Naive B cell (primary cell): ENCODE measurements around the gene SYCE3. TPM values are rescaled to one million over a fixed set of nuclear protein-coding genes. Genes with fewer than 3 reads are reported as not detected.

Experiments used
- ATAC-seq, 2 donors: fragments of 150-1000 bp; cut with Tn5 transposase; 2 replicates each; pipeline ENCODE4 v1.10.0; 2021; ENCODE audit warnings: low read depth in 2 of 2, mild to moderate bottlenecking in 2 of 2, moderate library complexity in 2 of 2
- DNase-seq: peaks from one replicate; pipeline ENCODE4 v3.0.0; 2022
- H3K27ac Mint-ChIP-seq, 6 donors: one replicate each; pipeline ENCODE4 v1.8.0; 2020 to 2022; ENCODE audit warnings: mild to moderate bottlenecking in 6 of 6, mixed read lengths in 6 of 6, moderate library complexity in 5 of 6, inconsistent platforms in 2 of 6
- H3K27me3 Mint-ChIP-seq, 3 donors: one replicate each; pipeline ENCODE4 v1.8.0; 2021 to 2022; ENCODE audit warnings: mixed read lengths in 3 of 3, mild to moderate bottlenecking in 1 of 3
- H3K36me3 Mint-ChIP-seq, 2 donors: one replicate each; pipeline ENCODE4 v1.8.0; 2020 to 2022; ENCODE audit warnings: mixed read lengths in 2 of 2, inconsistent platforms in 1 of 2, mild to moderate bottlenecking in 1 of 2
- H3K4me1 Mint-ChIP-seq, 3 donors: one replicate each; pipeline ENCODE4 v1.8.0; 2020 to 2022; ENCODE audit warnings: mixed read lengths in 3 of 3, inconsistent platforms in 1 of 3, mild to moderate bottlenecking in 1 of 3, moderate library complexity in 1 of 3
- H3K4me3 Mint-ChIP-seq, 8 donors: one replicate each; pipeline ENCODE4 v1.8.0; 2020 to 2022; ENCODE audit warnings: mild to moderate bottlenecking in 8 of 8, mixed read lengths in 8 of 8, moderate library complexity in 8 of 8, inconsistent platforms in 2 of 8
- H3K9me3 Mint-ChIP-seq, 7 donors: one replicate each; pipeline ENCODE4 v1.8.0; 2020 to 2022; ENCODE audit warnings: mixed read lengths in 7 of 7, mild to moderate bottlenecking in 5 of 7, inconsistent platforms in 2 of 7, moderate library complexity in 1 of 7
- polyA plus RNA-seq, 6 donors: library from polyadenylated mRNA; unstranded; fragments of 300-500 nt; fragmentation: Illumina TruSeq; gene quantifications; one replicate each; pipeline ENCODE4 v1.2.3, GENCODE V29; 2021; ENCODE audit warnings: low read depth in 6 of 6

The SYCE3 gene
- polyA plus RNA-seq, 6 donors from 2014 or later, result not detected

DNA sequence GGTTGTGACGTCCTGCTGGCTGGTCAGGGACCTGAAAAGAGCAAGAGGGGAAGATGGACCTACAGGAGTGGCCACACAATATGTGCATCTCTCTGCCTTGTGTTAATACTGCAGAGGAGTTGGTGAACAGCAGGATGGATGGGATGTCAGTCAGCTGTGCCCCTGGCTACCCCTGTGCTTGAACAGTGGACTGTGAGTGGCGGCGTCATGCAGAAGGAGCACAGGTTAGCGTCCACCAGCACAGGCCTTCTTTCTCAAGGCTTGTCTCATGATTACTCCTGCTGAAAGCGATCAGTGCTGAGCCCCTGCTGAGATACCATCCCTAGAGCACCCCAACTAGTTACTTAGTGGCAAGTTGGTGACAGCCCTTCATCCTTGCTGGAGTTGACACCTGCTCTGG, 23.7 kb upstream of the SYCE3 start:
- Mint-ChIP-seq H3K27me3 (no peaks in the 10 kb centered on the region), H3K4me3 (peak overlapping the region in 1 of 8 donors; percentile 27), H3K36me3 (peaks cover 0 to 4% of the 10 kb centered on the region in 2 donors), H3K27ac (no peak overlapping the region), H3K4me1 (peaks cover 3 to 14% (median 10%) of the 10 kb centered on the region in 3 donors), H3K9me3 (no peaks in the 10 kb centered on the region)
- ATAC-seq (no peak), DNase-seq (no peak)

DNA sequence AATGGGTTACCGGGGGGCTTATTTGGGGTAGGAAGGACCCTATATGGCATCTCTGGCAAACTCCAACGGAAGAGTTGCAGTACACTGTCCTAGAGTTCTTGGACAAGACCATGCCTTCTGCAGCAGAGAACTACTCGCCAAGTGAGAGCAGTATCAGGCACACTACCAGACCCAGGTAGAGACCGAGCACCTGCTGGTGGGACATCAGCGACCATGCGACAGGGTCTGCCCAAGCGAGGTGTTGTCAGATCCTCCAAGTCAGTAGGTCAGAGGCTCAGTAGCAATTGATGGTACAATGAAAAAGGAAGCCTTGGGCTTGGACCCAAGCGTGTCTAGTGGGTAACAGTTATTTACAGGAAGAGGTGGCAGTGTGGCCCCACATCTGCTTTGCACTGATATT, 23.1 kb upstream of the SYCE3 start:
- Mint-ChIP-seq H3K27me3 (no peaks in the 10 kb centered on the region), H3K27ac (no peak overlapping the region), H3K36me3 (no peaks in the 10 kb centered on the region), H3K9me3 (no peaks in the 10 kb centered on the region), H3K4me1 (peaks cover 6 to 20% (median 10%) of the 10 kb centered on the region in 3 donors), H3K4me3 (peak overlapping the region in 1 of 8 donors; percentile 27)
- no peak for ATAC-seq
- DNase-seq, result no peak

- peaks cover 6 to 24% (median 10%) of the 10 kb centered on the region in 3 donors for H3K4me1 Mint-ChIP-seq
- ATAC-seq (no peak), DNase-seq (no peak)
- H3K27ac Mint-ChIP-seq, result no peak overlapping the region
- H3K36me3 Mint-ChIP-seq, result no peaks in the 10 kb centered on the region
- H3K4me3 Mint-ChIP-seq, result no peak overlapping the region
- no peaks in the 10 kb centered on the region for H3K27me3 Mint-ChIP-seq
- no peaks in the 10 kb centered on the region for H3K9me3 Mint-ChIP-seq
These were observed 22.5 kb upstream of the SYCE3 start for GRCh38 chr22:50585238-50585637.

GRCh38 chr22:50584106-50585096, 21.7 kb upstream of the SYCE3 start:
- Mint-ChIP-seq H3K27me3 (no peaks in the 10 kb centered on the region), H3K4me1 (peaks cover 6 to 32% (median 10%) of the 10 kb centered on the region in 3 donors), H3K9me3 (no peaks in the 10 kb centered on the region), H3K36me3 (no peaks in the 10 kb centered on the region), H3K4me3 (peak overlapping the region in 7 of 8 donors; percentile 19 to 97 (median 91)), H3K27ac (no peak overlapping the region)
- no peak for ATAC-seq
- DNase-seq, result no peak

DNA sequence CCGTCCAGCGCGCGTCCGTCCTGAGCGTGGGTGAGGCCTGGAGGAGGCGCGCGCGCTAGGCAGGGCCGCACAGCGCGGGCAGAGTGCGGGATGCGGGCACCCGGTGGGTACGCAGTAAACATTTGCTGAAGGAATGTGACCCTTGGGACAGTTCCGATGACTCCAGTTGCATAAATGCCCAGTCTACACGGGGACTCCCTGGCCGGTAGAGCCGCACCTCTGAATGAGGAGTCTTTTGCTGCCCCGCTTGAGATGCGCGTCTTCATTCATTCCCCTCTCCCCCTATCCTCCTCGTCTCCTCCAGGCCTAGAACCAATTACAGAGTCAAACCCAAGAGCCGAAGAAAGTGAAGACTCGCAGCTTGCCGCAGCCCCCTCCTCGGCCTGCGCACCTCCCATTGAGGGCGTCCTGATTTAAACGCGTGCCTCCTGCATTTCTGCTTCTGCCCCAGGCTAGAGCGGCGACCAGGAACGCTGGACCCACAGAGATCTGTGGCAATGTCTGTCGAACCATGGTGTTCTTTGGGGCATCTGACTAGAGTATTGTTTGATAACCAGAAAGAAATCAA, 20.7 kb upstream of the SYCE3 start:
- ATAC-seq, result peak; percentile 13 to 20
- Mint-ChIP-seq H3K27ac (peak overlapping the region in 3 of 6 donors; percentile 50 to 91 (median 80)), H3K36me3 (no peaks in the 10 kb centered on the region), H3K4me1 (peaks cover 6 to 34% (median 10%) of the 10 kb centered on the region in 3 donors), H3K27me3 (no peaks in the 10 kb centered on the region), H3K9me3 (no peaks in the 10 kb centered on the region), H3K4me3 (peak overlapping the region; percentile 91 to 97 (median 95))
- no peak for DNase-seq

DNA sequence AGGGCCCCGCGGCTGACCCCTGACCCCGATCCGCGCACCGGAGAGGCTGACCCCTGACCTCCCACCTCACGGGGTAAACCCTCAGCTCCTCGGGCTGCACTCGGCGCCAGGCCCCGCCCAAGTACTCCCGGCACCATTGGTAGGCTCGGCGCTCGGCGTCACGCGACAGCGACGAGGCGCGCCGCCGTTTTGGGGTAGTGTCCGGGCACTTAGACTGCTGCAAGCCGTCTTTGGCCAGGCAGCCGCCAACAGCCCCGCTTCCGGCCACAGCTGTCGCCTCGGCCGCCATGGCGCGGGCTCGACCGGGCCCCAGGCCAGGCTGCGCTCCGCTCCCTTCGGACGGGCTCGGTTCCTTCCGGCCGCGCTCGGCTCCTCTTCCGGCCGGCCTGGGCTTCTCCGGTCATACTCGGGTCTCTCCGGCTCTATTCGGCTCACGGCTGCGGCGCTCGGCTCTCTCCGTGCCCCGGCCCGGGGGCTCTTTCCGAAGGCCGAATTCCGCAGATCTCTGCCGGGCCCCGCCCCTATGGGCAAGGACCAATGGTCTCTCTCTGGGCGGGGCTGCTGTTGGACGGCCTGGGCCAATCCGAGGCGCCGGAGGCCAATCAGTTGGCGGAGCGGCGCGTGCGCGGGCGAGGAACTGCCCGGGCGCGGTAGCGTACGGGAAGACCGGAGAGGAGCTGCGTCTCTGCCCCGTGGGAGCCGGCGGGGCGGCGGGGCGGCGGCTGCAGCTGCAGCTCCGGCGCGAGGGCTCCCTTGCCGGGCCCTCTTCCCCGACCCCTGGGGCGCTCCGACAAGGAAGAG, 20.0 kb upstream of the SYCE3 start, which contains the start of gene CHKB:
Gene CHKB, minus strand, starts transcription at position 357 of the 801 bp plus-strand sequence. Its CDS starts 68 bp downstream, at position 289.
- peaks cover 6 to 34% (median 10%) of the 10 kb centered on the region in 3 donors for H3K4me1 Mint-ChIP-seq
- no peaks in the 10 kb centered on the region for H3K9me3 Mint-ChIP-seq
- DNase-seq (peak; percentile 99), ATAC-seq (peak; percentile 89)
- no peaks in the 10 kb centered on the region for H3K27me3 Mint-ChIP-seq
- H3K36me3 Mint-ChIP-seq, result no peaks in the 10 kb centered on the region
- H3K27ac Mint-ChIP-seq, result peak within 1 kb of the TSS; percentile 91 to 100 (median 96)
- peak within 1 kb of the TSS; percentile 91 to 97 (median 95) for H3K4me3 Mint-ChIP-seq

- Mint-ChIP-seq H3K9me3 (no peaks in the 10 kb centered on the region), H3K4me1 (peaks cover 13 to 37% (median 14%) of the 10 kb centered on the region in 3 donors), H3K4me3 (peak overlapping the region; percentile 91 to 97 (median 95)), H3K27ac (peak overlapping the region; percentile 34 to 100 (median 74)), H3K36me3 (no peaks in the 10 kb centered on the region), H3K27me3 (peaks cover 0 to 4% (median 0%) of the 10 kb centered on the region in 3 donors)
- ATAC-seq (peak in 1 of 2 donors; percentile 0), DNase-seq (no peak)
These were observed 19.3 kb upstream of the SYCE3 start for GRCh38 chr22:50581950-50582492.

- peak overlapping the region in 5 of 6 donors; percentile 24 to 91 (median 48) for H3K27ac Mint-ChIP-seq
- H3K4me3 Mint-ChIP-seq, result peak overlapping the region; percentile 77 to 95 (median 89)
- H3K4me1 Mint-ChIP-seq, result peaks cover 14 to 37% (median 15%) of the 10 kb centered on the region in 3 donors
- no peaks in the 10 kb centered on the region for H3K9me3 Mint-ChIP-seq
- peaks cover 0 to 4% (median 0%) of the 10 kb centered on the region in 3 donors for H3K27me3 Mint-ChIP-seq
- no peak for DNase-seq
- ATAC-seq, result no peak
- H3K36me3 Mint-ChIP-seq, result no peaks in the 10 kb centered on the region
These were observed 18.6 kb upstream of the SYCE3 start for GRCh38 chr22:50581031-50581949.

DNA sequence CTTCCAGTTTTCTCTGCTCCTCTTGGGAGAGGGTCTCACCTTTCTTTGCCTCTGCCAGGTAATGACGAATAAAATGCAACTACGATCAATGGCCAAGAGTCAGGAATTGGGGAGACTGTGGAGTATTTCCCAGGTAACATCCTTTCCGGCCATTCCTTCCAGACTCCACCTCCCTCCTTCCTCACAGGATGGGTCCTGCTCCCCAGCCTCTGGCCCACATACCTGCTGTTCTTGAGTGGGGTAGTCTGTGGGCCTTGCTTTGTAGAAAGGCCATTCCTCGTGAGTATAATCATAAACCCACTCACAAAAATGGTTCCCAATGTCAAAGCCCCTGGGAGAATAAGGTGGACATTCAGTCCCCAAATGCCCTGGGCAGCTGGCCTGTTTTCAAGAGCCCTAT, 17.0 kb upstream of the SYCE3 start:
- Mint-ChIP-seq H3K27me3 (peaks cover 0 to 4% (median 0%) of the 10 kb centered on the region in 3 donors), H3K4me1 (peaks cover 14 to 37% (median 15%) of the 10 kb centered on the region in 3 donors), H3K36me3 (no peaks in the 10 kb centered on the region), H3K27ac (peak overlapping the region in 1 of 6 donors; percentile 64), H3K9me3 (no peaks in the 10 kb centered on the region), H3K4me3 (peak overlapping the region in 2 of 8 donors; percentile 51 to 94)
- ATAC-seq, result no peak
- no peak for DNase-seq

- H3K4me3 Mint-ChIP-seq, result no peak overlapping the region
- DNase-seq (no peak), ATAC-seq (no peak)
- no peaks in the 10 kb centered on the region for H3K36me3 Mint-ChIP-seq
- H3K27ac Mint-ChIP-seq, result no peak overlapping the region
- no peaks in the 10 kb centered on the region for H3K9me3 Mint-ChIP-seq
- H3K27me3 Mint-ChIP-seq, result peaks cover 0 to 4% (median 0%) of the 10 kb centered on the region in 3 donors
- H3K4me1 Mint-ChIP-seq, result peaks cover 14 to 36% (median 15%) of the 10 kb centered on the region in 3 donors
These were observed 16.1 kb upstream of the SYCE3 start for GRCh38 chr22:50578776-50579310.

- DNase-seq, result no peak
- Mint-ChIP-seq H3K36me3 (no peaks in the 10 kb centered on the region), H3K27ac (no peak within 1 kb of the TSS), H3K4me3 (peak within 1 kb of the TSS in 1 of 8 donors; percentile 9), H3K4me1 (peaks cover 11 to 29% (median 15%) of the 10 kb centered on the region in 3 donors), H3K9me3 (no peaks in the 10 kb centered on the region), H3K27me3 (peaks cover 0 to 4% (median 0%) of the 10 kb centered on the region in 3 donors)
- no peak for ATAC-seq
These were observed 15.5 kb upstream of the SYCE3 start, which contains the start of gene CPT1B for GRCh38 chr22:50577987-50578775. TSS of gene CPT1B (minus strand) at chr22:50578427. CDS start at chr22:50577915, 512 bp downstream.
